ENCODE data around the gene MYH15. TPM values are rescaled to one million over a fixed set of nuclear protein-coding genes. Genes with fewer than 3 reads are reported as not detected.

MYH15 gene
- total RNA-seq, 1 donor from 2014 or later = 0.41 TPM

- FAIRE-seq (no peak), DNase-seq (ENCODE audit: low spot score in 2 of 2) (no peak)
These were observed 164.7 kb downstream of the MYH15 start for GRCh38 chr3:108345492-108346205.

DNA sequence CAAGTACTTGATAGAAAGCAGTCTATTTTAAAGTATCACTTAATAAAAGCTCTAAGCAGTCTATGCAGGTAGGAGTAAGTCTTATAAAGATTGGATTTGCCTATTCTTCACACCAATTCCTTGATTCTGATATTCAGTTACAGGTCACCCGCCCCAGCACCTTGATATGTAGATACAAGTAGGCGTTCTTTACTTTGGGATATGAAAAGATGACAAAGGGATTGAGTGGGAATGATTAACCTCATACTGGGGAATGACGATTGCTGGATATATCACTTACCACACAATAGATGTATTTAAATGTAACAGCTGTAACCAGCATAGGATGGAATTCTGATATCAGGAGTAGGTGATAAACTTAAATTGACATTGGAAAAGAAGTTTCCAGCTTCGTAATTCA is 166.9 kb downstream of the MYH15 start:
- FAIRE-seq (no peak), DNase-seq (ENCODE audit: low spot score in 2 of 2) (no peak)

- no peak for DNase-seq (ENCODE audit: low spot score in 2 of 2)
- no peak for FAIRE-seq
These were observed 167.4 kb downstream of the MYH15 start for GRCh38 chr3:108342837-108343486.

GRCh38 chr3:108341911-108342310 is 168.5 kb downstream of the MYH15 start:
- no peak for DNase-seq (ENCODE audit: low spot score in 2 of 2)

GRCh38 chr3:108338901-108339545 is 171.4 kb downstream of the MYH15 start:
- FAIRE-seq = no peak
- DNase-seq (ENCODE audit: low spot score in 2 of 2) = no peak

More at GRCh38 chr3:108341911-108342310, 168.5 kb downstream of the MYH15 start:
- no peak for FAIRE-seq

GRCh38 chr3:108334701-108335100 is 175.7 kb downstream of the MYH15 start:
- DNase-seq (ENCODE audit: low spot score in 2 of 2) (no peak), FAIRE-seq (no peak)

DNA sequence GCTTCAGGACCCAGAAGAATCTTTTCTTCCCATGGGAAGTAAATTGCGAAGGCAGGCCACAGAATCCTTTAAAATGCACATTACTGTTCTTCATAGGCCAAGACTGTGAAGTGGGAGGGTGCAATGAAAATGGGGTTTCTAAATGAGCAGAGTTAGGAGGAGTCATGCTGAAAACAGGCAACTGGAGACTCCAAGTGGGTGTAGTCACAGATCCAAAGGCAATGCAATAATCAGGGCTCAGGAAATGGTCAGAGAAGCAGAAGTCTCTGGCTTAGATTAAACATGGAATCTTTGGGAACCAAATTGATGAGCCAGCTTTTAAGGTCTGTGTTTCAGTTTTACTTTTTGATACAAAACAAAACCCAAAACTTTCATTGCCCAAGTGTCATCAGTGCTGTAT is 176.4 kb downstream of the MYH15 start:
- DNase-seq (ENCODE audit: low spot score in 2 of 2) = no peak
- FAIRE-seq = no peak

DNA sequence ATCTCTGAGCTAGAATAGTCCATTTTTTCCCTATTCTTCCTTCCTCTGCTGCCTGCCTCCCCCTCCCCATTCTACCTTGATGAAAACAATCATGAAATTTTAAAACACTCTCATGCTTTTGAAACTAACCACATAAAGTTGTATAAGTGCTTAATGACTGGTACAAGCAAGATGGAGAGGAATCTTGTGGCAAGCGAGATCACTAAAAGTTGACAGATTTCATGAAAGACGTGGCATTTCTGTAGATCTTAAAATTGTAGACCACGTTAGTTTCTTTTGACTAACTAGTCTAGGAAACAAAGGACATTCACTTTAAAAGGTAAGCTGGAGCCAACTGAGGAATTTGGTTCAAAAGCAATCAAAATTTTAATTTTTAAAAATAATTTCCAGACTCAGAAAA is 178.6 kb downstream of the MYH15 start:
- no peak for DNase-seq (ENCODE audit: low spot score in 2 of 2)
- no peak for FAIRE-seq

Other genes with a start within 250 kb of the MYH15 start
- gene HHLA2, start 214.0 kb downstream of the MYH15 start, total RNA-seq = not detected
- gene CIP2A, start 78.8 kb upstream of the MYH15 start, total RNA-seq = 26.1 TPM
- gene DZIP3, start 79.1 kb upstream of the MYH15 start, total RNA-seq = 51.8 TPM
- not detected for gene RETNLB, start 246.8 kb upstream of the MYH15 start, total RNA-seq

All from frontal cortex (tissue), 4 donors.